ENCODE data around the gene DPP6. TPM values are rescaled to one million over a fixed set of nuclear protein-coding genes. Genes with fewer than 3 reads are reported as not detected.

The DPP6 gene
- total RNA-seq, 1 donor from 2014 or later: 0.48 TPM

DNA sequence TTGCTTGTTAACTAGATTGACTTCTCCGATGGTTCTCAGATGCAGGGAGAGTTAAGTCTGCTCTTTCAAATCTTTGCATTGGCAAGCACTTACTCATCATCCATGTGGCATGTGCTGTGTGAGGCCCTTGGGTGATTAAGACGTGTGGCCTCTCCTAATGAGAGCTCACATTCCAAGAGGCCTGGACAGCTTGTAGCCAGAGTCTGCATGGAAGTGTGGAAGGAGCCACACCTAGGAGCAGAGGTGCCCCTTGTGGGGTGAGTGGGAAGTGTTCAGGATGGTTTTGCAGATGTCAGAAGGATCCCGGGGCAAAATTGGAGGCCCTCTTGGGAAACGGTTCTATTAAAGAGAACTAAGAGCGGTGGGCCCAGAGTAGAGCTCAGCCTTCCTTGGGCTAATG lies 724.8 kb downstream of the DPP6 start:
- H3K4me2 ChIP-seq (ENCODE audit: low read length): peak overlapping the region; percentile 51
- H3K9ac ChIP-seq (ENCODE audit: low read length): no peak overlapping the region
- no peak overlapping the region for H3K4me3 ChIP-seq (ENCODE audit: insufficient read depth, low read depth, low read length)
- peaks cover 10% of the 10 kb centered on the region for H3K4me1 ChIP-seq (ENCODE audit: insufficient read depth, low read length)
- no peaks in the 10 kb centered on the region for H3K9me3 ChIP-seq (ENCODE audit: insufficient read depth, low read depth, low read length)
- FAIRE-seq (no peak), DNase-seq (ENCODE audit: low read depth) (peak; percentile 87)
- Mint-ChIP-seq H3K36me3 (ENCODE audit: low read depth, unreplicated experiment) (no peaks in the 10 kb centered on the region), H3K27ac (ENCODE audit: unreplicated experiment) (peak overlapping the region; percentile 97), H3K9me3 (ENCODE audit: unreplicated experiment) (peaks cover 11% of the 10 kb centered on the region), H3K4me1 (ENCODE audit: low read depth, unreplicated experiment) (peaks cover 18% of the 10 kb centered on the region), H3K27me3 (ENCODE audit: low read depth, unreplicated experiment) (no peaks in the 10 kb centered on the region), H3K4me3 (ENCODE audit: unreplicated experiment) (no peak overlapping the region)
- H3K79me2 ChIP-seq (ENCODE audit: insufficient read depth, low read length): no peaks in the 10 kb centered on the region
- no peaks in the 10 kb centered on the region for H3K36me3 ChIP-seq (ENCODE audit: insufficient read depth, low read length)
- peak overlapping the region; percentile 17 for H3K27ac ChIP-seq (ENCODE audit: low read depth, low read length)
- peak overlapping the region; percentile 21 for H2AFZ ChIP-seq (ENCODE audit: low read depth, low read length)
- TF ChIP-seq EZH2 (IDR thresholded peaks at IDR 0.05; ENCODE audit: insufficient read depth, low read length) (no peak), CTCF (IDR thresholded peaks at IDR 0.05; ENCODE audit: insufficient read depth, low read depth, low read length) (peak; percentile 27)
- no peaks in the 10 kb centered on the region for H3K27me3 ChIP-seq (ENCODE audit: insufficient read depth, low read length)
- no peaks in the 10 kb centered on the region for H4K20me1 ChIP-seq (ENCODE audit: insufficient read depth, low read length)

DNA sequence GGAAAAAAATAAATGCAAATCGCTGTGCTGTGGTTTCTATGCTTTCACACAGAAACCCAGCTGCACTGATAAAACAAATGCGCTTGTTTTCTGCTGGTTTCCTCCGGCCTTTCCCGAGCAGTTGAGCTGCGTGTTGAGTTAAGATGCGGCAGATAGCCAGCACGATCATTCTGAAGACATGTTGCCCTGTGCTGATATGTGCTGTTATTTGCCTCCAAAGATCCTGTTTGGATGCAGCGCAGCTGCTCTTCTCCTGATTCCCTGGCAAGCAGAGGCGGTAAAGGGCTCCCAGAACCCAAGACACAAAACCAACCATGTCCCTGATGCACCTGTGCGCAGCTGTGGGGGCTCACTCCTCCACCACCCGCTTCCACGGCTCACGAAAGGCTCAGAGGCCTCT lies 725.3 kb downstream of the DPP6 start:
- H3K4me2 ChIP-seq (ENCODE audit: low read length): peak overlapping the region; percentile 51
- no peaks in the 10 kb centered on the region for H3K36me3 Mint-ChIP-seq (ENCODE audit: low read depth, unreplicated experiment)
- no peaks in the 10 kb centered on the region for H3K9me3 ChIP-seq (ENCODE audit: insufficient read depth, low read depth, low read length)
- no peak overlapping the region for H3K4me3 ChIP-seq (ENCODE audit: insufficient read depth, low read depth, low read length)
- peak overlapping the region; percentile 63 for H3K27ac Mint-ChIP-seq (ENCODE audit: unreplicated experiment)
- H3K27me3 Mint-ChIP-seq (ENCODE audit: low read depth, unreplicated experiment): no peaks in the 10 kb centered on the region
- H3K4me1 Mint-ChIP-seq (ENCODE audit: low read depth, unreplicated experiment): peaks cover 18% of the 10 kb centered on the region
- peaks cover 10% of the 10 kb centered on the region for H3K4me1 ChIP-seq (ENCODE audit: insufficient read depth, low read length)
- DNase-seq (ENCODE audit: low read depth): peak; percentile 41
- FAIRE-seq: no peak
- no peak overlapping the region for H3K4me3 Mint-ChIP-seq (ENCODE audit: unreplicated experiment)
- TF ChIP-seq EZH2 (IDR thresholded peaks at IDR 0.05; ENCODE audit: insufficient read depth, low read length) (no peak), CTCF (IDR thresholded peaks at IDR 0.05; ENCODE audit: insufficient read depth, low read depth, low read length) (no peak)
- no peak overlapping the region for H3K27ac ChIP-seq (ENCODE audit: low read depth, low read length)
- peaks cover 11% of the 10 kb centered on the region for H3K9me3 Mint-ChIP-seq (ENCODE audit: unreplicated experiment)
- H3K79me2 ChIP-seq (ENCODE audit: insufficient read depth, low read length): no peaks in the 10 kb centered on the region
- H3K36me3 ChIP-seq (ENCODE audit: insufficient read depth, low read length): no peaks in the 10 kb centered on the region
- H3K27me3 ChIP-seq (ENCODE audit: insufficient read depth, low read length): no peaks in the 10 kb centered on the region
- H2AFZ ChIP-seq (ENCODE audit: low read depth, low read length): no peak overlapping the region
- no peaks in the 10 kb centered on the region for H4K20me1 ChIP-seq (ENCODE audit: insufficient read depth, low read length)
- no peak overlapping the region for H3K9ac ChIP-seq (ENCODE audit: low read length)

GRCh38 chr7:154777908-154778307 lies 725.7 kb downstream of the DPP6 start:
- no peak overlapping the region for H3K27ac ChIP-seq (ENCODE audit: low read depth, low read length)
- no peak overlapping the region for H3K9ac ChIP-seq (ENCODE audit: low read length)
- peak overlapping the region; percentile 63 for H3K27ac Mint-ChIP-seq (ENCODE audit: unreplicated experiment)
- no peaks in the 10 kb centered on the region for H4K20me1 ChIP-seq (ENCODE audit: insufficient read depth, low read length)
- TF ChIP-seq EZH2 (IDR thresholded peaks at IDR 0.05; ENCODE audit: insufficient read depth, low read length) (no peak), CTCF (IDR thresholded peaks at IDR 0.05; ENCODE audit: insufficient read depth, low read depth, low read length) (no peak)
- no peak overlapping the region for H3K4me3 ChIP-seq (ENCODE audit: insufficient read depth, low read depth, low read length)
- H3K4me1 ChIP-seq (ENCODE audit: insufficient read depth, low read length): peaks cover 10% of the 10 kb centered on the region
- no peaks in the 10 kb centered on the region for H3K36me3 ChIP-seq (ENCODE audit: insufficient read depth, low read length)
- H2AFZ ChIP-seq (ENCODE audit: low read depth, low read length): no peak overlapping the region
- H3K9me3 ChIP-seq (ENCODE audit: insufficient read depth, low read depth, low read length): no peaks in the 10 kb centered on the region
- DNase-seq (ENCODE audit: low read depth) (no peak), FAIRE-seq (no peak)
- H3K9me3 Mint-ChIP-seq (ENCODE audit: unreplicated experiment): peaks cover 11% of the 10 kb centered on the region
- H3K4me3 Mint-ChIP-seq (ENCODE audit: unreplicated experiment): no peak overlapping the region
- H3K27me3 Mint-ChIP-seq (ENCODE audit: low read depth, unreplicated experiment): no peaks in the 10 kb centered on the region
- no peaks in the 10 kb centered on the region for H3K79me2 ChIP-seq (ENCODE audit: insufficient read depth, low read length)
- no peaks in the 10 kb centered on the region for H3K36me3 Mint-ChIP-seq (ENCODE audit: low read depth, unreplicated experiment)
- no peaks in the 10 kb centered on the region for H3K27me3 ChIP-seq (ENCODE audit: insufficient read depth, low read length)
- H3K4me2 ChIP-seq (ENCODE audit: low read length): no peak overlapping the region
- peaks cover 18% of the 10 kb centered on the region for H3K4me1 Mint-ChIP-seq (ENCODE audit: low read depth, unreplicated experiment)
